NCI-H460 (cell line): ENCODE measurements around the gene FRG2. TPM values are rescaled to one million over a fixed set of nuclear protein-coding genes. Genes with fewer than 3 reads are reported as not detected.
"Not testable (repeated sequence)": the region's sequence is repeated elsewhere in the genome, so short reads cannot be mapped to it uniquely, and the experiment has no call there.

Experiments
- DNase-seq: peaks from one replicate; pipeline ENCODE4 v3.0.0-alpha.2; 2016; ENCODE audit warnings: low read depth; ENCODE audit errors: extremely low read depth
- small RNA-seq, 2 experiments: library from RNA; depleted of rRNA; stranded (forward); fragments of <200 nt; gene quantifications; one replicate each; pipeline ENCODE3, GENCODE V24; 2014
- total RNA-seq: library from RNA; depleted of rRNA; stranded (reverse); fragments of >200 nt; shearing (Covaris generic); gene quantifications from 2 replicates; pipeline ENCODE4 v1.2.3, GENCODE V29; 2014; rRNA removed

FRG2 gene
- total RNA-seq, 1 experiment from 2014 or later = not detected

GRCh38 chr4:190016369-190017289 lies 10.4 kb downstream of the FRG2 start:
- DNase-seq = no peak

GRCh38 chr4:190015538-190016368 lies 11.3 kb downstream of the FRG2 start:
- no peak for DNase-seq

GRCh38 chr4:190014771-190015537 lies 12.1 kb downstream of the FRG2 start:
- peak; percentile 33 for DNase-seq

DNA sequence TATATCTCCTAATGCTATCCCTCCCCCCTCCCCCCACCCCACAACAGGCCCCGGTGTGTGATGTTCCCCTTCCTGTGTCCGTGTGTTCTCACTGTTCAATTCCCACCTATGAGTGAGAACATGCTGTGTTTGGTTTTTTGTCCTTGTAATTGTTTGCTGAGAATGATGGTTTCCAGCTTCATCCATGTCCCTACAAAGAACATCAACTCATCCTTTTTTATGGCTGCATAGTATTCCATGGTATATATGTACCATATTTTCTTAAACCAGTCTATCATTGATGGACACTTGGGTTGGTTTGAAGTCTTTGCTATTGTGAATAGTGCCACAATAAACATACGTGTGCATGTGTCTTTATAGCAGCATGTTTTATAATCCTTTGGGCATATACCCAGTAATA lies 37.1 kb downstream of the FRG2 start:
- DNase-seq = not testable (repeated sequence)

- DNase-seq = no peak
These were observed 38.1 kb downstream of the FRG2 start for GRCh38 chr4:189988877-189989431.

DNA sequence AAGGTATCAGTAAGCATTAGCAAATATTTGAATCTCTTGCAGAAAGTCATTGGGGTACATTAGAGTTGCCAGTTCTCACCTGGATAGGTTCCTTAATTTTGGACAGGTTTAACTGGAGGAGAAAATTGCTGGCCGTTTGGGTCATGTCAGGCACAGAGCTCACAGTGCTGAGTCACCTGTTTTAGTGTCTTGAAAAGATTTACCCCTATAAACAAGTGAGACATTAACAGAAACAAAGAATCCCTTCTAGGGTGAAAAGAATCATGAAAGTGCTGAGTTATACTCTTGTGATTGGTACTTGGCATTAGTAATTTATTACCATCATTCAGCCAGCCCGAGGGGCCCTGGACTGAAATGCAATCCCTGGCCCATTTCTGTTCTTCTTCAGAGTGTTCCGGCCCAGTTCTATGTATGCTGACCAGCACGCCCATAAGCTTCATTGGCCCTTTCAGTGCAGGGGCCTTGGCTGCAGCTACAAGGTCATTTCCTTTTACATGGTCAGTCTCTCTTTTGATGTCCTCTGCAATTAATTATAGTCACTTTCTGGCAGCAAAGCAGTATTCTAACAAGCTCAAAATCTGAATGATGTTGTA lies 41.3 kb downstream of the FRG2 start:
- not testable (repeated sequence) for DNase-seq

DNA sequence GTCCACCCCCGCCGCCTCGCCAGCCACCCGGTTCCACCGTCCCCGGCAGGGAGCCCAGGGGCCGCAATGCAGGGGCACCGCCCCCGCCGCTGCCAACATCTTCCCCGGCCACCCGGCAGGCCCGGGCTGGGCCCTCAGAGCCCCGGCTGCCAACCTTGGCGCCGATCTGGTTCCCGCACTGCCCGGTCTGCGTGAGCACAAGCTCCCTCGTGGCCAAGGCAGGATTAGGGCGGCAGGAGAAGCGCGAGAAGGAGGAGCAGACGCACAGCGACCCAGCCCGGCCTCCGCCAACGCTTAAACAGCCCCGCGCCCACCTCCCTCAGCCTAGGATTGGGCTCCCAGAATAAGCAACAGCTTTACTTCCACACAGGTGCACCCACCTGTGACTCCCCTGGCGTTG lies 42.4 kb downstream of the FRG2 start:
- not testable (repeated sequence) for DNase-seq

DNA sequence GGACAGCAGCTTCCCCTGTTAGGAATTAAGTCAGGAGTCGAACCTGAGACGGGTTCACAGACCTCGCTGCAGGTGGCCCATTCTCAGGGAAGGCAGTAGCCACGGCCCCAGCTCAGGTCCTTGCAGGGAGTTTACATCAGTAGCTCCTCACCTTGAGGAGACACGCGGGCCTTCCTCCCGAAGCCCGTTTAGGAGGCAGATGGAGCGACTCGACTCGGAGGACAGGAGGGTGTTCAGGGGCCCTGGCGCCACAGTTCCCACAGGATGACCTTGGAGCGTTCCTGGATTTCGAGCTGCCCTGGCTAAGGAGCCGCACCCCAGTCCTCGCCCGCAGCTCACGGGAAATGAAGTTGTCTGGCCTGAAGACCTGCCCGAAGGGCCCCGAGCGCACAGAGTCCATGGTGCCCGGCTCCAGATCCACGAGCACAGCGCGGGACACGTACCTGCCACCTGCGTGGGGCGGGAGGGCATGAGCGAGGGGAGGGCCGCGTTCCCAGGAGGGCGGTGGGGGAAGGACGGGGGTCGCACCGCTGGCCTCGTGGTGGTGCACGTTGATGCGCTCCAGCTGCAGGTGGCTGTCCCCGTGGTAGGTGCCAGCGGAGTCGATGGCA lies 43.0 kb downstream of the FRG2 start:
- DNase-seq = not testable (repeated sequence)

DNA sequence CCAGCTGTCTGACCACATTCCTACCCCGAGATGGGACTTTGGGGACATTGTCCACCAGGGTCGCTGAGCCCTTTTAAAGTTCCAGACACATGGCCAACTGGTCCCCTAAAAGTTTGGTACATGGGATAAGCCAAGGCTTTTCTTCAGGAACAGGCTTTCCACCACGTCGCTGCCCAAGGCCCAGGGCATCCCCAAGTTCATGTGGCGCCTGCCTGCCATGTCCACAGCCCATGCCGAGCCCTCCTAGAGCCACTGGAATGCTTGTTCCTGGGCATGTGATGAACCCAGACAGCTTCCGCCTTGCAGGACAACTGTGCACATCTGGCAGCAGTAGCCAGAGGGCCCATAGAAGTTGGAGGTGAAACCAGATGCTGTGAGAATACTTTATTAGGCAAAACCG lies 45.1 kb downstream of the FRG2 start:
- no peak for DNase-seq

DNA sequence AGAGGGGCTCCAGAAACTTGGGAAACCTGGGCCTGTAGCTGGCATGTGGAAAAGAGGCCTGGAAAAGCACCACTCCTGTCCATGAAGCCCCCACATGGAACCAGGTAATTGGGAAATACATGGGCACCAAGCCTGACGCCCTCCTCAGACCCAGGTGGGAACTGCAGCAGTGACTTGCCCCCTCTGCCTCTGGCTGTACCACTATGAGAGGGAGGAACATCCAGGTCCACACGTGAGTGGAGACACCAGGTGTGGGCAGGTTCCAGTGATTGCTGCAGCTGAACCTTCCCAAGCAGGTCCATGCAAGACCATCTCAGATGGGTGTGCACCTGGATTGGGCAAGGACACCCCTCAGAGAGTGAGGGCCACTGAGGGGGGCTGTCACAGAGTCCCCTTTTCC lies 46.8 kb downstream of the FRG2 start:
- not testable (repeated sequence) for DNase-seq

DNA sequence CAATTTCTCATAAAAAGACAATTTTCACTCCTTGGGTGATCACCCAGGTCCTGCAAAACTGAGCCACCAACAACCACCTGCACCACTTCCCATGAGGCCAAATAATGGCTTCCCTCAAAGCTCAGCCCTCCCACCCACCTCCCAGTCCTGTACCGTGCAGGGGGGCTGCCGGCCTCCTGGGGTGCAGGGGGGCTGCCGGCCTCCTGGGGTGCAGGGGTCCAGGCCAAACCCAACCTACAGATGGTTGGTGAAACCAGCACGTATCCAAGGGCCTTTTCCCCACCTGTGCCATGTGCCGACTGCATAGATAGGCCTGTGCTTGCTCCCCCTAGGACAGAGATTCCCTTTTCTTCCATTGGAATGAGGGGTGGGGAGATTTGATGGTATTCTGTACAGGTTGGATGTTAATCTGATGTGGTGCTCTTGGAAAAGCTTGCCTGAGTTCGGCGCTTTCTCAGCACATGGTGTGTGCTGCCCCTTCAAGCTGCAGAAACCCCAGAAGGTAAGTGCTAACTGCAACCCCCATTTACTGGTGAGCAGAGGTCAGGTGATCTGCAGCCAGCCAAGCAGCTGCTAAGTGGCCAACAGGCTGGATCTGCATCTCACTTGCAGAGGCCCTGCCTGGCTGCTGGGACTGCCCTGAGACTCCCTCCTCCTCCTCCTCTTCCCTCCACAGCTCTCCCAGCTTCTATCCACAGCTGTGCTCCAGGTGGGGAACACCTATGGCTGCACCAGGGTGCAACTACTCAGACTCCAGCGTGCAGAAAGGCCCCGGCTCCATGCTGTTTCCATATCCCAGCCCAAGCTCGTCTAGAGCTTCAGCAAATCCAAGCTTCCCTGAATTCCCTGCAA lies 47.6 kb downstream of the FRG2 start:
- DNase-seq = no peak

Small RNA genes within 50 kb of the gene (small RNA-seq; reads per million reads assigned to genes)
- gene RNA5SP174 = 0.02 to 0.18 reads per million in 2 experiments
- gene RNA5SP175 = 0.04 to 0.12 reads per million in 2 experiments

Other genes starting within 250 kb of the FRG2 start
- gene FRG1, start 86.4 kb downstream of the FRG2 start, total RNA-seq = 39.9 and 41.8 TPM in 2 replicates
- gene DBET, start 37.2 kb upstream of the FRG2 start, total RNA-seq = 0.05 TPM in 1 of 2 replicates, not detected in the other
- not detected in 2 replicates for gene DUX4, start 146.5 kb upstream of the FRG2 start, total RNA-seq